ENCODE measurements around the gene EHF. TPM values are rescaled to one million over a fixed set of nuclear protein-coding genes. Genes with fewer than 3 reads are reported as not detected.

EHF gene
- total and polyA plus RNA-seq, 9 of the 15 experiments (the other 6 are each of a cell fraction or from before 2014, with no cell fraction given): 0.04 to 0.54 (median 0.37) TPM

GRCh38 chr11:34585735-34586487 lies 35.0 kb upstream of the EHF start (continued):
- peak; percentile 25; the same call in 1 of the 2 replicates for TF ChIP-seq FOSL1 (tag; conservative IDR thresholded peaks at IDR 0.05)
- no peak for TF ChIP-seq ZBTB2 (IDR thresholded peaks at IDR 0.05)
- TF ChIP-seq ZBTB7A (IDR thresholded peaks at IDR 0.05; ENCODE audit: borderline replicate concordance, control insufficient read depth, low read depth, low read length): no peak
- no peak for TF ChIP-seq KHSRP (IDR thresholded peaks at IDR 0.05)
- TF ChIP-seq SREBF1 (IDR thresholded peaks at IDR 0.05; ENCODE audit: borderline replicate concordance, low read depth, low read length): no peak
- no peak for TF ChIP-seq LARP7 (IDR thresholded peaks at IDR 0.05)
- TF ChIP-seq BHLHE40 (IDR thresholded peaks at IDR 0.05; ENCODE audit: low read length): 0 out of 2 replicates have a peak, but pooled peaks have one; percentile 34
- TF ChIP-seq ATF7 (IDR thresholded peaks at IDR 0.05): peak; percentile 94
- no peak for TF ChIP-seq ZNF121 (CRISPR knock-in tag; conservative IDR thresholded peaks at IDR 0.05)
- no peak; the same call in 1 of the 2 replicates for TF ChIP-seq ZNF584 (CRISPR knock-in tag; IDR thresholded peaks at IDR 0.05; ENCODE audit: low read depth)
- TF ChIP-seq ZNF175 (CRISPR knock-in tag; IDR thresholded peaks at IDR 0.05; ENCODE audit: low read depth): no peak
- no peak for TF ChIP-seq ZNF165 (CRISPR knock-in tag; IDR thresholded peaks at IDR 0.05; ENCODE audit: borderline replicate concordance)
- no peak for TF ChIP-seq HMGN3 (IDR thresholded peaks at IDR 0.05; ENCODE audit: borderline replicate concordance, extremely low read depth, insufficient read length, low read depth, low read length)
- no peak for TF ChIP-seq ZNF253 (CRISPR knock-in tag; conservative IDR thresholded peaks at IDR 0.05)
- TF ChIP-seq HDAC3 (IDR thresholded peaks at IDR 0.05; ENCODE audit: borderline replicate concordance, partially characterized antibody): peak; percentile 19
- no peak for TF ChIP-seq HLTF (IDR thresholded peaks at IDR 0.05)
- peak; percentile 33 for TF ChIP-seq TEAD4 (IDR thresholded peaks at IDR 0.05; ENCODE audit: low read length)
- TF ChIP-seq TEAD4 (CRISPR knock-in tag; IDR thresholded peaks at IDR 0.05; ENCODE audit: borderline replicate concordance): no peak
- no peak for TF ChIP-seq HEY1 (CRISPR knock-in tag; IDR thresholded peaks at IDR 0.05; ENCODE audit: borderline replicate concordance)
- TF ChIP-seq SIRT6 (IDR thresholded peaks at IDR 0.05; ENCODE audit: low read depth, low read length): no peak
- 0 out of 2 replicates have a peak, but pooled peaks have one; percentile 14 for TF ChIP-seq JUN (IDR thresholded peaks at IDR 0.05; ENCODE audit: borderline replicate concordance, low read depth, low read length)
- no peak for TF ChIP-seq JUN (CRISPR knock-in tag; IDR thresholded peaks at IDR 0.05; ENCODE audit: borderline replicate concordance)
- no peak for TF ChIP-seq GTF2E2 (tag; IDR thresholded peaks at IDR 0.05)
- TF ChIP-seq MED1 (CRISPR knock-in tag; IDR thresholded peaks at IDR 0.05; ENCODE audit: borderline replicate concordance): no peak
- no peak for TF ChIP-seq NR0B1 (IDR thresholded peaks at IDR 0.05; ENCODE audit: partially characterized antibody)
- no peak for TF ChIP-seq MYNN (IDR thresholded peaks at IDR 0.05)
- TF ChIP-seq MYNN (CRISPR knock-in tag; IDR thresholded peaks at IDR 0.05): no peak
- TF ChIP-seq ZNF133 (CRISPR knock-in tag; IDR thresholded peaks at IDR 0.05): no peak
- TF ChIP-seq TAF9B (IDR thresholded peaks at IDR 0.05; ENCODE audit: partially characterized antibody): no peak

Data from K562 (cell line).